Measurements from ENCODE around the gene PTPN6.

DNA sequence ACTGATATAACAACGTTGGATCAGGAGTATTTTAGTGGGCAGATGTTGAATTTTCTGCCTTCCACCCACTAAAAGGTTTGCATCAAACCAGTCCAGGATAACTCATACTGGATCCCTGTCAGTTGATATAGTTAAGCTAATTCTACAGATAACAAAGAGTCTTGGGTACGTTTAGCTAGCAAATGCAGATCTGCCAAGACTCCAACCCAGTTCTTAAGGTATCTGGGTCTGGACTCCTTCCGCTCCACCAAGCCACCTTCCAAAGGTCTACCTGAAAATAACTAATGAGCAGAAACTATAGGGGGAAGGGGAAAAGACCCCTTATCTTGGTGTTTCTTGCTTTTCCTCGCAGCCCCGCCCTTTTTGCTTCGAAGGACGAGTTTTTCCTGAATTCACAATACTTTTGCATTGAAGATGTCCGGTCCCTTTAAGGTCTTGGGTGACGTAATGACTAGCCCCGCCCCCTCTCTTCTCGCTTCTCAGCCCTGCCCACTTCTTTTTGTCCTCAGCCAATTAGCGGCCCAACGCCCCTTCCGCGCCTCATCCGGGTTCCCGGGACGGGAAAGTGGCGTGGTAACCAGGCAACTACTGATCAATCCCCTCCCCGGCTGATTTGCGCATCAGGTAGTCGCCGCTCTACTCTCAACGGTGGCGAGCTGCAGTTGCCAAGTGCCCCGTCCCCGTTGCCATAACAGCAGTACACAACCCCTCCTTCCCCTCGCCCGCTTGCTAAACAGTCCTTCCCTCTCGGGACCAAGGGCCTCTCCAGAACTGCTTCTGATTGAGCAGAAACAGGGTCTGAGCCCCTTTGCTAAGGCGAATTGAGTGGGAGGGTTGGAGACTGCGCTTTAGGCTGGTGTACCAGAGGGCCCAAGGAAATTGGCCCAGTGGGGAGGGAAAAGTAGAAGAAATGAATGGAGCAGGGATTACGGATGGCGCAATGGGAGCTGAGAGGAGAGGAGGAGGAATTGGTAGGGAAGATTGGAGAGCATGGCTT lies 46.6 kb upstream of the PTPN6 start, which contains the start of gene LRRC23:
- TF ChIP-seq, protein P1, sequence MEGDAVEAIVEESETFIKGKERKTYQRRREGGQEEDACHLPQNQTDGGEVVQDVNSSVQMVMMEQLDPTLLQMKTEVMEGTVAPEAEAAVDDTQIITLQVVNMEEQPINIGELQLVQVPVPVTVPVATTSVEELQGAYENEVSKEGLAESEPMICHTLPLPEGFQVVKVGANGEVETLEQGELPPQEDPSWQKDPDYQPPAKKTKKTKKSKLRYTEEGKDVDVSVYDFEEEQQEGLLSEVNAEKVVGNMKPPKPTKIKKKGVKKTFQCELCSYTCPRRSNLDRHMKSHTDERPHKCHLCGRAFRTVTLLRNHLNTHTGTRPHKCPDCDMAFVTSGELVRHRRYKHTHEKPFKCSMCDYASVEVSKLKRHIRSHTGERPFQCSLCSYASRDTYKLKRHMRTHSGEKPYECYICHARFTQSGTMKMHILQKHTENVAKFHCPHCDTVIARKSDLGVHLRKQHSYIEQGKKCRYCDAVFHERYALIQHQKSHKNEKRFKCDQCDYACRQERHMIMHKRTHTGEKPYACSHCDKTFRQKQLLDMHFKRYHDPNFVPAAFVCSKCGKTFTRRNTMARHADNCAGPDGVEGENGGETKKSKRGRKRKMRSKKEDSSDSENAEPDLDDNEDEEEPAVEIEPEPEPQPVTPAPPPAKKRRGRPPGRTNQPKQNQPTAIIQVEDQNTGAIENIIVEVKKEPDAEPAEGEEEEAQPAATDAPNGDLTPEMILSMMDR (conservative IDR thresholded peaks at IDR 0.05; ENCODE audit: low read depth, low read length): no peak
- no peak for TF ChIP-seq EZH2 (IDR thresholded peaks at IDR 0.05; ENCODE audit: low read length, unreplicated experiment)
- no peak for TF ChIP-seq EZH2phosphoT487 (IDR thresholded peaks at IDR 0.05; ENCODE audit: borderline replicate concordance, low read length)
